HG02678 (cell line): ENCODE results near the gene RMC1.
A peak's percentile ranks its signal among the peaks of the same experiment; 100 is the strongest.
"Not testable (repeated sequence)": the region's sequence is repeated elsewhere in the genome, so short reads cannot be mapped to it uniquely, and the experiment has no call there.

Experiments
- ATAC-seq: cut with Tn5 transposase; IDR thresholded peaks from one replicate; pipeline ENCODE4 v1.9.1; 2021; ENCODE audit warnings: mild to moderate bottlenecking, moderate library complexity; ENCODE audit not compliant: unreplicated experiment

RMC1 gene

GRCh38 chr18:23495723-23496440, 7.4 kb upstream of the RMC1 start:
- no peak for ATAC-seq

- ATAC-seq, result no peak
These were observed 5.2 kb upstream of the RMC1 start for GRCh38 chr18:23498117-23498516.

- ATAC-seq, result peak; percentile 33
These were observed 4.4 kb upstream of the RMC1 start for GRCh38 chr18:23498877-23499276.

- no peak for ATAC-seq
These were observed 4.0 kb upstream of the RMC1 start for GRCh38 chr18:23499291-23499781.

- ATAC-seq, result no peak
These were observed 1.7 kb upstream of the RMC1 start for GRCh38 chr18:23501626-23502025.

- no peak for ATAC-seq
These were observed 734 bp upstream of the RMC1 start for GRCh38 chr18:23502516-23503037.

- no peak for ATAC-seq
These were observed 643 bp downstream of the RMC1 start for GRCh38 chr18:23503963-23504344.

- ATAC-seq, result peak; percentile 52
These were observed 1.4 kb downstream of the RMC1 start for GRCh38 chr18:23504720-23505119.

GRCh38 chr18:23506393-23506792, 3.1 kb downstream of the RMC1 start:
- no peak for ATAC-seq

GRCh38 chr18:23510923-23511322, 7.6 kb downstream of the RMC1 start:
- not testable (repeated sequence) for ATAC-seq

- not testable (repeated sequence) for ATAC-seq
These were observed 8.9 kb downstream of the RMC1 start for GRCh38 chr18:23512216-23512615.

GRCh38 chr18:23512641-23513040, 9.3 kb downstream of the RMC1 start:
- ATAC-seq, result no peak

- ATAC-seq, result peak; percentile 93
These were observed 12.7 kb downstream of the RMC1 start for GRCh38 chr18:23515911-23516546.

GRCh38 chr18:23519734-23520133, 16.4 kb downstream of the RMC1 start:
- no peak for ATAC-seq

- no peak for ATAC-seq
These were observed 18.0 kb downstream of the RMC1 start for GRCh38 chr18:23521271-23521670.

GRCh38 chr18:23521907-23522306, 18.6 kb downstream of the RMC1 start:
- no peak for ATAC-seq

- ATAC-seq, result no peak
These were observed 20.3 kb downstream of the RMC1 start for GRCh38 chr18:23523429-23524212.

- ATAC-seq, result no peak
These were observed 20.9 kb downstream of the RMC1 start for GRCh38 chr18:23524213-23524707.

- ATAC-seq, result no peak
These were observed 23.3 kb downstream of the RMC1 start for GRCh38 chr18:23526501-23527063.

GRCh38 chr18:23528580-23529472, 25.5 kb downstream of the RMC1 start:
- ATAC-seq, result no peak
